ENCODE measurements around the gene NABP1.

NABP1 gene

DNA sequence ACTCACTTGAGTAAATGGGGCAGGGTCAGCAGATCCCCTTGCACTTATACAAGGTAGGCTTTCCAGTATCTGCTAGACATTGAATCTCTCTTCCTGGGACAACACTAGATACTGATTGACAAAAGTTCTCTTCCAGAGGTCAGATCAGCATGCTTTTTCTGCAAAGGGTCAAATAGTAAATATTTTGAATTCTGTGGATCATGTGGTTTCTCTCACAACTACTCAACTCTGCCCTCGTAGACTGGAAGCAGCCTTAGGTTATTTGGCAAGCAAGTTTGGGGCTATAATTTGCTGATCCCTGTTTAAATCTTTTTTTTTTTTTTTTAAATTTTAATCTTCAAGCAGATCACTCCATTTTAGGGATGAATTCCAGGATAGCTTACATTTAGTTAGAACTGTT lies 17.4 kb upstream of the NABP1 start:
- ATAC-seq, result no peak
- TF ChIP-seq ZNF70 (CRISPR knock-in tag; IDR thresholded peaks at IDR 0.05), result no peak

DNA sequence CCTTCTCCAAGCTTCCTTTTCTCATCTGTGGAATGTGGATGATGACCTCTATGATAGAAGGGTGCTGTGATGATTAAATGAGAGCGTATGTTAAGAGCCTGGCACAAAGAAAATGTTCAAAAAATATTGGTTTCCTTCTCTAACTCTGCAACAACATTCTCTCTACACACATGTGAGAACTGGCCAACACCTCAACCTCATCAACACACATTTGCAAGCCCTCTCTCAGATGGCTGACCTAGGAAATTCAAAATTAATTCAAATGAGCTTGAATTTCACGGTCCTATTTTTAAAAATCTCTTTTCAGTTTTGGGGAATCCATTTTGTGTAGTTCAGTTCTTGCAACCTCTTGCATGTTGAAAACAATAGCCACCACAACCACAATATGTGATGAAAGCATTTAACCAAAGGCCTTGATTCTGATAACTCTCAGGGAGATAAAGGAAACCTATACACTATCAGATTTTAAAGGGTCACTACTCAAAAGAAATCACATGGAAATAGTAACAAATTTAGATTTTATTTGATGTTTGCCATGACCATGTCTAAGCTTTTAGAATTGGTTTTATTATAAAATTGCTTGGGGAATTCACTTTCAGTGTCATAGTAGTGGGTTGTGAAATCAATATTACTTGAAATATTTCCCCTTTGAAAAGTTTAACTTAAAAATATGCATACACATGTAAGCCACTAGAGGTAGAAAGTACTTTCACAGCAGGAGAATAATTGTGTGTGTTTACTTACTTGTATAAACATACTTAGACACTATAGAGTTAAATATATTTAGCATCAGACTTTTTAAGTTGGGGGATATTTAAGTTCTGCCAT lies 16.6 kb upstream of the NABP1 start:
- TF ChIP-seq, protein P1, sequence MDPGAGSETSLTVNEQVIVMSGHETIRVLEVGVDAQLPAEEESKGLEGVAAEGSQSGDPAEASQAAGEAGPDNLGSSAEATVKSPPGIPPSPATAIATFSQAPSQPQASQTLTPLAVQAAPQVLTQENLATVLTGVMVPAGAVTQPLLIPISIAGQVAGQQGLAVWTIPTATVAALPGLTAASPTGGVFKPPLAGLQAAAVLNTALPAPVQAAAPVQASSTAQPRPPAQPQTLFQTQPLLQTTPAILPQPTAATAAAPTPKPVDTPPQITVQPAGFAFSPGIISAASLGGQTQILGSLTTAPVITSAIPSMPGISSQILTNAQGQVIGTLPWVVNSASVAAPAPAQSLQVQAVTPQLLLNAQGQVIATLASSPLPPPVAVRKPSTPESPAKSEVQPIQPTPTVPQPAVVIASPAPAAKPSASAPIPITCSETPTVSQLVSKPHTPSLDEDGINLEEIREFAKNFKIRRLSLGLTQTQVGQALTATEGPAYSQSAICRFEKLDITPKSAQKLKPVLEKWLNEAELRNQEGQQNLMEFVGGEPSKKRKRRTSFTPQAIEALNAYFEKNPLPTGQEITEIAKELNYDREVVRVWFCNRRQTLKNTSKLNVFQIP (CRISPR knock-in tag; IDR thresholded peaks at IDR 0.05; ENCODE audit: borderline replicate concordance, low read depth), result no peak
- TF ChIP-seq ZNF70 (CRISPR knock-in tag; IDR thresholded peaks at IDR 0.05) (no peak), ZNF8 (CRISPR knock-in tag; IDR thresholded peaks at IDR 0.05) (no peak), ZFP3 (CRISPR knock-in tag; IDR thresholded peaks at IDR 0.05) (no peak), TCF4 (CRISPR knock-in tag; IDR thresholded peaks at IDR 0.05; ENCODE audit: borderline replicate concordance) (no peak), ZFP30 (CRISPR knock-in tag; IDR thresholded peaks at IDR 0.05) (no peak)
- TF ChIP-seq, protein P2, sequence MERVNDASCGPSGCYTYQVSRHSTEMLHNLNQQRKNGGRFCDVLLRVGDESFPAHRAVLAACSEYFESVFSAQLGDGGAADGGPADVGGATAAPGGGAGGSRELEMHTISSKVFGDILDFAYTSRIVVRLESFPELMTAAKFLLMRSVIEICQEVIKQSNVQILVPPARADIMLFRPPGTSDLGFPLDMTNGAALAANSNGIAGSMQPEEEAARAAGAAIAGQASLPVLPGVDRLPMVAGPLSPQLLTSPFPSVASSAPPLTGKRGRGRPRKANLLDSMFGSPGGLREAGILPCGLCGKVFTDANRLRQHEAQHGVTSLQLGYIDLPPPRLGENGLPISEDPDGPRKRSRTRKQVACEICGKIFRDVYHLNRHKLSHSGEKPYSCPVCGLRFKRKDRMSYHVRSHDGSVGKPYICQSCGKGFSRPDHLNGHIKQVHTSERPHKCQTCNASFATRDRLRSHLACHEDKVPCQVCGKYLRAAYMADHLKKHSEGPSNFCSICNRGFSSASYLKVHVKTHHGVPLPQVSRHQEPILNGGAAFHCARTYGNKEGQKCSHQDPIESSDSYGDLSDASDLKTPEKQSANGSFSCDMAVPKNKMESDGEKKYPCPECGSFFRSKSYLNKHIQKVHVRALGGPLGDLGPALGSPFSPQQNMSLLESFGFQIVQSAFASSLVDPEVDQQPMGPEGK (CRISPR knock-in tag; IDR thresholded peaks at IDR 0.05; ENCODE audit: borderline replicate concordance), result no peak
- TF ChIP-seq, protein P3, sequence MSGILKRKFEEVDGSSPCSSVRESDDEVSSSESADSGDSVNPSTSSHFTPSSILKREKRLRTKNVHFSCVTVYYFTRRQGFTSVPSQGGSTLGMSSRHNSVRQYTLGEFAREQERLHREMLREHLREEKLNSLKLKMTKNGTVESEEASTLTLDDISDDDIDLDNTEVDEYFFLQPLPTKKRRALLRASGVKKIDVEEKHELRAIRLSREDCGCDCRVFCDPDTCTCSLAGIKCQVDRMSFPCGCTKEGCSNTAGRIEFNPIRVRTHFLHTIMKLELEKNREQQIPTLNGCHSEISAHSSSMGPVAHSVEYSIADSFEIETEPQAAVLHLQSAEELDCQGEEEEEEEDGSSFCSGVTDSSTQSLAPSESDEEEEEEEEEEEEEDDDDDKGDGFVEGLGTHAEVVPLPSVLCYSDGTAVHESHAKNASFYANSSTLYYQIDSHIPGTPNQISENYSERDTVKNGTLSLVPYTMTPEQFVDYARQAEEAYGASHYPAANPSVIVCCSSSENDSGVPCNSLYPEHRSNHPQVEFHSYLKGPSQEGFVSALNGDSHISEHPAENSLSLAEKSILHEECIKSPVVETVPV (CRISPR knock-in tag; IDR thresholded peaks at IDR 0.05), result no peak
- ATAC-seq, result no peak

DNA sequence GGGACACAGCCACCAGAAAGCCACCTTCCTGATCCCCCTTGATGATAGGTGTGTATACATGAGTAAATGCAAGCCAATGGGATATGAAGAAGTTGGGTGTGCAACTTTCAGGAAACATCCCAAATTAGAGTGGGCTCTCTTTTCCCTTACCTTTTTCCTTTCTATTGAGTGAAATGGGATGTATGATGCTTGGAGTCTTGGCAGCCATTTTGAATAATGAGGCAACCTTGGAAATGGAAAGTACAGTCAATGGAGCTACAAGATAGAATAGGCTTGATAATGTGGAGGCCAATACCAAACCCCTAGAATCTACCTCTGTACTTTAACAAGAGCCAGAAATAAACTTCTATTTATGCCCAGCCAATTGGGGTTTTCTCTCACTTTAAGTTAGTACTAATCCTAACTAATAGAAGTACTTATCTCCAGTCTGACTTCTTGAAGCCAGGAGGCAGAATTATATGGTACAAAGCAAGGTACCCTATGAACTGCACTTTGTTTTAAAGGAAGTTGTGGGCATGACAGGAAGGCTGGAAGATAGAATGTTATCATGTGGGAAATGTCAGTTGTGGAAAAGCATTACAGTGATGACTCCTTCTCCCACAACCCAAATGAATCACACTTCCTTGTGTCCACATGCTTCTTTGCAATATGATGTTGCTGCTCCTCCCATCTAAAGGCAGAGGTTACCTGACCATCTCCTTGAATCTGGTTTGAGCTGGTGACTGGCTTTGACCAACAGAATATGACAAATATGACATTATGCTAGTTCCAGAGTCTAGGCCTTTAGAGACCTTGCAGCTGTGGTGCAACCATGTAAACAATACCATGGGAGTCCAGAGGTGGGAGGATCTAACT lies 12.9 kb upstream of the NABP1 start:
- no peak for ATAC-seq
- TF ChIP-seq SNAI2 (CRISPR knock-in tag; IDR thresholded peaks at IDR 0.05), result no peak

DNA sequence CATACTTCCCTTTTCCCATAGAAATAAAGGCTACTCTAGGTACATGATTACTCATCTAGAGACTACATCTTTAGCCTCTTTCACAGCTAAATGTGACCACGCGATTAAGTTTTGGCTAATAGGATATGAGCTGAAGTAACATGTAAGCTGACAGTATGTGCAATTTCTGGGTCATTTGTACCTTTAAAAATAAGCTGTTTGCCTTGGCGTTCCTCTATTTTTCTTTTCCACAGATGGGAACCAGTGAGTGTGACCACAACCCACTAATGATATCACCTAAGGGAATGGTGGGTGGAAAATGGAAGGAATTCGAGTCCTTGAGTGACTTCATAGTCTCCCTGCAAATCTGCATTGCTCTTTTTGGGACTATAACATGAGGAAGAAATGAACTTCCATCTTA lies 11.7 kb upstream of the NABP1 start:
- no peak for TF ChIP-seq RARB (CRISPR knock-in tag; IDR thresholded peaks at IDR 0.05)
- TF ChIP-seq, protein P4, sequence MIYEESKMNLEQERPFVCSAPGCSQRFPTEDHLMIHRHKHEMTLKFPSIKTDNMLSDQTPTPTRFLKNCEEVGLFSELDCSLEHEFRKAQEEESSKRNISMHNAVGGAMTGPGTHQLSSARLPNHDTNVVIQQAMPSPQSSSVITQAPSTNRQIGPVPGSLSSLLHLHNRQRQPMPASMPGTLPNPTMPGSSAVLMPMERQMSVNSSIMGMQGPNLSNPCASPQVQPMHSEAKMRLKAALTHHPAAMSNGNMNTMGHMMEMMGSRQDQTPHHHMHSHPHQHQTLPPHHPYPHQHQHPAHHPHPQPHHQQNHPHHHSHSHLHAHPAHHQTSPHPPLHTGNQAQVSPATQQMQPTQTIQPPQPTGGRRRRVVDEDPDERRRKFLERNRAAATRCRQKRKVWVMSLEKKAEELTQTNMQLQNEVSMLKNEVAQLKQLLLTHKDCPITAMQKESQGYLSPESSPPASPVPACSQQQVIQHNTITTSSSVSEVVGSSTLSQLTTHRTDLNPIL (CRISPR knock-in tag; IDR thresholded peaks at IDR 0.05; ENCODE audit: low read depth), result no peak
- ATAC-seq, result no peak

DNA sequence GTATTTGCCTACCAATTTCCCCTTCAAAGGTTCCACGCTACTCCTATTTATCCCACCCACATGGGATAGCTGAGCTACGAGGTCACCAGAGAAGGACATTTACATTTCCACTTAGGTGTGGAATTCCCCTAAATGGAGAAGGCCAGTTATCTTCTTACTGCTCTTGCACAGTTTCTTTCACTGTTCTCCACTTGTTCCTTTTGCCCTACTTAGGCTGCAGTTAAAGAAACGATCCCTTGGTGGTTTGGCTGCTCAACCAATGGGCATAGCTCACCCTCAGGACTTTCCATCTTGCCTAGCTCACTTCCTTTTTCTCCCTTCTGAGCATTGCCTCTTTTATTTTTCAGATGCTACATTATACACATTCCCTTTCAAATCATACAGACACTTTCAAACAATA lies 11.2 kb upstream of the NABP1 start:
- TF ChIP-seq TCF4 (CRISPR knock-in tag; IDR thresholded peaks at IDR 0.05; ENCODE audit: borderline replicate concordance), result no peak
- TF ChIP-seq, protein P5, sequence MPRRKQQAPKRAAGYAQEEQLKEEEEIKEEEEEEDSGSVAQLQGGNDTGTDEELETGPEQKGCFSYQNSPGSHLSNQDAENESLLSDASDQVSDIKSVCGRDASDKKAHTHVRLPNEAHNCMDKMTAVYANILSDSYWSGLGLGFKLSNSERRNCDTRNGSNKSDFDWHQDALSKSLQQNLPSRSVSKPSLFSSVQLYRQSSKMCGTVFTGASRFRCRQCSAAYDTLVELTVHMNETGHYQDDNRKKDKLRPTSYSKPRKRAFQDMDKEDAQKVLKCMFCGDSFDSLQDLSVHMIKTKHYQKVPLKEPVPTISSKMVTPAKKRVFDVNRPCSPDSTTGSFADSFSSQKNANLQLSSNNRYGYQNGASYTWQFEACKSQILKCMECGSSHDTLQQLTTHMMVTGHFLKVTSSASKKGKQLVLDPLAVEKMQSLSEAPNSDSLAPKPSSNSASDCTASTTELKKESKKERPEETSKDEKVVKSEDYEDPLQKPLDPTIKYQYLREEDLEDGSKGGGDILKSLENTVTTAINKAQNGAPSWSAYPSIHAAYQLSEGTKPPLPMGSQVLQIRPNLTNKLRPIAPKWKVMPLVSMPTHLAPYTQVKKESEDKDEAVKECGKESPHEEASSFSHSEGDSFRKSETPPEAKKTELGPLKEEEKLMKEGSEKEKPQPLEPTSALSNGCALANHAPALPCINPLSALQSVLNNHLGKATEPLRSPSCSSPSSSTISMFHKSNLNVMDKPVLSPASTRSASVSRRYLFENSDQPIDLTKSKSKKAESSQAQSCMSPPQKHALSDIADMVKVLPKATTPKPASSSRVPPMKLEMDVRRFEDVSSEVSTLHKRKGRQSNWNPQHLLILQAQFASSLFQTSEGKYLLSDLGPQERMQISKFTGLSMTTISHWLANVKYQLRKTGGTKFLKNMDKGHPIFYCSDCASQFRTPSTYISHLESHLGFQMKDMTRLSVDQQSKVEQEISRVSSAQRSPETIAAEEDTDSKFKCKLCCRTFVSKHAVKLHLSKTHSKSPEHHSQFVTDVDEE (CRISPR knock-in tag; IDR thresholded peaks at IDR 0.05), result no peak
- no peak; the same call in 2 of the 3 replicates for ATAC-seq

Measured in SK-N-SH treated with all-trans-retinoic acid at 6 μM for 48 hours (cell line).